ENCODE results near the gene RAB24. TPM values are rescaled to one million over a fixed set of nuclear protein-coding genes. Genes with fewer than 3 reads are reported as not detected.

RAB24 gene
- total RNA-seq, 5 donors from 2014 or later (not counting 1 experiment from before 2014, with no cell fraction given) = 18.2 to 34.0 (median 25.2) TPM

GRCh38 chr5:177339107-177339638 is 35.7 kb upstream of the RAB24 start:
- H3K27me3 ChIP-seq (replicated peaks in 1 of 2; ENCODE audit: control insufficient read depth in 2 of 2, extremely low read depth in 1 of 2, insufficient read depth in 2 of 2, low read length in 1 of 2) = no peaks in the 10 kb centered on the region
- ATAC-seq (replicated peaks in 1 of 4) = no peak
- peaks cover 0 to 15% of the 10 kb centered on the region in 2 experiments for H3K4me1 ChIP-seq (ENCODE audit: control insufficient read depth in 1 of 2, extremely low read depth in 1 of 2, insufficient read depth in 2 of 2, low read length in 2 of 2)
- peaks cover 46% of the 10 kb centered on the region for H3K36me3 Mint-ChIP-seq
- H3K4me3 Mint-ChIP-seq = no peak overlapping the region
- peaks cover 0 to 7% (median 0%) of the 10 kb centered on the region in 3 donors for H3K9me3 Mint-ChIP-seq
- H3K27ac Mint-ChIP-seq = peak overlapping the region in 1 of 2 donors; percentile 63
- H3K27ac ChIP-seq (ENCODE audit: low read length) = peak overlapping the region; percentile 21
- ChIA-PET POLR2A (no interaction called here), CTCF (interaction anchor here in 1 of 2 donors (0.6 kb wide), 1 partner anchor 159 kb away, joined by 3 read pairs; no protein-coding TSS in a partner anchor)
- H3K9me3 ChIP-seq = no peaks in the 10 kb centered on the region
- H3K4me3 ChIP-seq (ENCODE audit: control insufficient read depth in 1 of 2, extremely low read depth in 1 of 2, low read length in 1 of 2) = no peak overlapping the region
- peaks cover 24 to 72% of the 10 kb centered on the region in 2 donors for H3K36me3 ChIP-seq (ENCODE audit: control insufficient read depth in 2 of 2, extremely low read depth in 1 of 2, insufficient read depth in 1 of 2, low read length in 1 of 2)
- peak in 1 of 35 experiments; percentile 17 for DNase-seq
- 77% methylated on average over 9 of the region's 11 CpGs for WGBS (ENCODE audit: insufficient coverage)
- H3K27me3 Mint-ChIP-seq = no peaks in the 10 kb centered on the region
- H3K4me1 Mint-ChIP-seq = peaks cover 17 to 25% (median 23%) of the 10 kb centered on the region in 3 donors

- Mint-ChIP-seq H3K4me1 (peaks cover 13 to 23% (median 23%) of the 10 kb centered on the region in 3 donors), H3K36me3 (peaks cover 49% of the 10 kb centered on the region), H3K9me3 (peaks cover 0 to 7% (median 0%) of the 10 kb centered on the region in 3 donors), H3K27me3 (no peaks in the 10 kb centered on the region), H3K4me3 (no peak overlapping the region), H3K27ac (no peak overlapping the region)
- DNase-seq = no peak
- 95% methylated on average over 9 of the region's 22 CpGs for WGBS (ENCODE audit: insufficient coverage)
- ChIA-PET CTCF (interaction anchor here in 1 of 2 donors (0.6 kb wide), 1 partner anchor 160 kb away, joined by 3 read pairs; no protein-coding TSS in a partner anchor), POLR2A (interaction anchor here in 1 of 2 donors (0.5 kb wide), 1 partner anchor 18 kb away, joined by 3 read pairs; no protein-coding TSS in a partner anchor)
- Histone ChIP-seq H3K36me3 (ENCODE audit: control insufficient read depth in 2 of 2, extremely low read depth in 1 of 2, insufficient read depth in 1 of 2, low read length in 1 of 2) (peaks cover 24 to 77% of the 10 kb centered on the region in 2 donors), H3K9me3 (no peaks in the 10 kb centered on the region), H3K4me1 (ENCODE audit: control insufficient read depth in 1 of 2, extremely low read depth in 1 of 2, insufficient read depth in 2 of 2, low read length in 2 of 2) (peaks cover 0 to 15% of the 10 kb centered on the region in 2 experiments), H3K4me3 (ENCODE audit: control insufficient read depth in 1 of 2, extremely low read depth in 1 of 2, low read length in 1 of 2) (no peak overlapping the region), H3K27ac (ENCODE audit: low read length) (peak overlapping the region; percentile 21), H3K27me3 (replicated peaks in 1 of 2; ENCODE audit: control insufficient read depth in 2 of 2, extremely low read depth in 1 of 2, insufficient read depth in 2 of 2, low read length in 1 of 2) (no peaks in the 10 kb centered on the region)
- ATAC-seq (replicated peaks in 1 of 4) = no peak
These were observed 35.0 kb upstream of the RAB24 start for GRCh38 chr5:177338251-177339106.

GRCh38 chr5:177336603-177337494 is 33.3 kb upstream of the RAB24 start:
- POLR2A ChIA-PET = interaction anchor here in 1 of 2 donors (0.6 kb wide), 1 partner anchor 10 kb away, joined by 3 read pairs; no protein-coding TSS in a partner anchor
- Mint-ChIP-seq H3K9me3 (peaks cover 0 to 7% (median 0%) of the 10 kb centered on the region in 3 donors), H3K36me3 (peaks cover 47% of the 10 kb centered on the region), H3K4me1 (peaks cover 10 to 21% (median 19%) of the 10 kb centered on the region in 3 donors), H3K4me3 (no peak overlapping the region), H3K27ac (no peak overlapping the region), H3K27me3 (no peaks in the 10 kb centered on the region)
- Histone ChIP-seq H3K4me3 (ENCODE audit: control insufficient read depth in 1 of 2, extremely low read depth in 1 of 2, low read length in 1 of 2) (no peak overlapping the region), H3K4me1 (ENCODE audit: control insufficient read depth in 1 of 2, extremely low read depth in 1 of 2, insufficient read depth in 2 of 2, low read length in 2 of 2) (peaks cover 0 to 18% of the 10 kb centered on the region in 2 experiments), H3K27me3 (replicated peaks in 1 of 2; ENCODE audit: control insufficient read depth in 2 of 2, extremely low read depth in 1 of 2, insufficient read depth in 2 of 2, low read length in 1 of 2) (no peaks in the 10 kb centered on the region), H3K36me3 (ENCODE audit: control insufficient read depth in 2 of 2, extremely low read depth in 1 of 2, insufficient read depth in 1 of 2, low read length in 1 of 2) (peaks cover 34 to 84% of the 10 kb centered on the region in 2 donors), H3K27ac (ENCODE audit: low read length) (no peak overlapping the region), H3K9me3 (no peaks in the 10 kb centered on the region)
- 96% methylated on average over 31 of the region's 36 CpGs for WGBS (ENCODE audit: insufficient coverage)
- DNase-seq (no peak), ATAC-seq (replicated peaks in 1 of 4) (no peak)
- CTCF ChIA-PET = no interaction called here

- H3K9me3 Mint-ChIP-seq = peaks cover 0 to 7% (median 0%) of the 10 kb centered on the region in 3 donors
- DNase-seq = peak in 1 of 35 experiments; percentile 32
These were observed 32.6 kb upstream of the RAB24 start for GRCh38 chr5:177336112-177336511.

GRCh38 chr5:177335701-177336065 is 32.2 kb upstream of the RAB24 start:
- Histone ChIP-seq H3K9me3 (no peaks in the 10 kb centered on the region), H3K4me1 (ENCODE audit: control insufficient read depth in 1 of 2, extremely low read depth in 1 of 2, insufficient read depth in 2 of 2, low read length in 2 of 2) (peaks cover 0 to 28% of the 10 kb centered on the region in 2 experiments), H3K27ac (ENCODE audit: low read length) (no peak overlapping the region), H3K4me3 (ENCODE audit: control insufficient read depth in 1 of 2, extremely low read depth in 1 of 2, low read length in 1 of 2) (no peak overlapping the region), H3K36me3 (ENCODE audit: control insufficient read depth in 2 of 2, extremely low read depth in 1 of 2, insufficient read depth in 1 of 2, low read length in 1 of 2) (peaks cover 37 to 85% of the 10 kb centered on the region in 2 donors), H3K27me3 (replicated peaks in 1 of 2; ENCODE audit: control insufficient read depth in 2 of 2, extremely low read depth in 1 of 2, insufficient read depth in 2 of 2, low read length in 1 of 2) (no peaks in the 10 kb centered on the region)
- Mint-ChIP-seq H3K27ac (no peak overlapping the region), H3K36me3 (peaks cover 42% of the 10 kb centered on the region), H3K4me1 (peaks cover 10 to 20% (median 17%) of the 10 kb centered on the region in 3 donors), H3K4me3 (no peak overlapping the region), H3K27me3 (no peaks in the 10 kb centered on the region), H3K9me3 (peaks cover 0 to 7% (median 0%) of the 10 kb centered on the region in 3 donors)
- ChIA-PET CTCF (no interaction called here), POLR2A (no interaction called here)
- no peak for DNase-seq
- no peak for ATAC-seq (replicated peaks in 1 of 4)
- 98% methylated on average over 7 of the region's 7 CpGs for WGBS (ENCODE audit: insufficient coverage)

More at GRCh38 chr5:177336112-177336511, 32.6 kb upstream of the RAB24 start:
- Histone ChIP-seq H3K36me3 (ENCODE audit: control insufficient read depth in 2 of 2, extremely low read depth in 1 of 2, insufficient read depth in 1 of 2, low read length in 1 of 2) (peaks cover 37 to 84% of the 10 kb centered on the region in 2 donors), H3K4me1 (ENCODE audit: control insufficient read depth in 1 of 2, extremely low read depth in 1 of 2, insufficient read depth in 2 of 2, low read length in 2 of 2) (peaks cover 0 to 25% of the 10 kb centered on the region in 2 experiments), H3K9me3 (no peaks in the 10 kb centered on the region), H3K27ac (ENCODE audit: low read length) (no peak overlapping the region), H3K27me3 (replicated peaks in 1 of 2; ENCODE audit: control insufficient read depth in 2 of 2, extremely low read depth in 1 of 2, insufficient read depth in 2 of 2, low read length in 1 of 2) (no peaks in the 10 kb centered on the region), H3K4me3 (ENCODE audit: control insufficient read depth in 1 of 2, extremely low read depth in 1 of 2, low read length in 1 of 2) (no peak overlapping the region)
- 72% methylated on average over 11 of the region's 12 CpGs for WGBS (ENCODE audit: insufficient coverage)
- peaks cover 10 to 20% (median 17%) of the 10 kb centered on the region in 3 donors for H3K4me1 Mint-ChIP-seq
- ATAC-seq (replicated peaks in 1 of 4) = peak in 3 of 4 experiments; percentile 41 to 62 (median 53)
- H3K36me3 Mint-ChIP-seq = peaks cover 40% of the 10 kb centered on the region
- no peak overlapping the region for H3K27ac Mint-ChIP-seq
- ChIA-PET POLR2A (no interaction called here), CTCF (no interaction called here)
- no peaks in the 10 kb centered on the region for H3K27me3 Mint-ChIP-seq
- H3K4me3 Mint-ChIP-seq = no peak overlapping the region

All from T-cell (primary cell).